LNCAP (cell line): ENCODE data around the gene IFT172.

Source experiments
- CTCF ChIP-seq: fragments of 450-650 bp; IDR thresholded peaks from 2 replicates; pipeline ENCODE4 v1.5.1; 2017; ENCODE audit warnings: mild to moderate bottlenecking

Gene IFT172

GRCh38 chr2:27445615-27446014 is 43.9 kb downstream of the IFT172 start:
- TF ChIP-seq CTCF = no peak

- TF ChIP-seq CTCF = no peak
Observed at GRCh38 chr2:27445155-27445554, 44.4 kb downstream of the IFT172 start.

- TF ChIP-seq CTCF = no peak
Observed at GRCh38 chr2:27442920-27443282, 46.6 kb downstream of the IFT172 start.

GRCh38 chr2:27441958-27442919 is 47.3 kb downstream of the IFT172 start, which contains the start of gene KRTCAP3:
Gene KRTCAP3 (plus strand): TSS chr2:27442381. CDS start chr2:27442413, 32 bp downstream.
- peak; percentile 52 for TF ChIP-seq CTCF

- TF ChIP-seq CTCF = no peak
Observed at GRCh38 chr2:27441226-27441926, 48.2 kb downstream of the IFT172 start.

GRCh38 chr2:27435628-27436027 is 53.9 kb downstream of the IFT172 start:
- no peak for TF ChIP-seq CTCF

GRCh38 chr2:27431395-27431794 is 58.1 kb downstream of the IFT172 start:
- TF ChIP-seq CTCF = no peak
